ENCODE data around the gene ESYT2.
"Not testable (repeated sequence)": the region's sequence is repeated elsewhere in the genome, so short reads cannot be mapped to it uniquely, and the experiment has no call there.

ESYT2 gene, protein sequence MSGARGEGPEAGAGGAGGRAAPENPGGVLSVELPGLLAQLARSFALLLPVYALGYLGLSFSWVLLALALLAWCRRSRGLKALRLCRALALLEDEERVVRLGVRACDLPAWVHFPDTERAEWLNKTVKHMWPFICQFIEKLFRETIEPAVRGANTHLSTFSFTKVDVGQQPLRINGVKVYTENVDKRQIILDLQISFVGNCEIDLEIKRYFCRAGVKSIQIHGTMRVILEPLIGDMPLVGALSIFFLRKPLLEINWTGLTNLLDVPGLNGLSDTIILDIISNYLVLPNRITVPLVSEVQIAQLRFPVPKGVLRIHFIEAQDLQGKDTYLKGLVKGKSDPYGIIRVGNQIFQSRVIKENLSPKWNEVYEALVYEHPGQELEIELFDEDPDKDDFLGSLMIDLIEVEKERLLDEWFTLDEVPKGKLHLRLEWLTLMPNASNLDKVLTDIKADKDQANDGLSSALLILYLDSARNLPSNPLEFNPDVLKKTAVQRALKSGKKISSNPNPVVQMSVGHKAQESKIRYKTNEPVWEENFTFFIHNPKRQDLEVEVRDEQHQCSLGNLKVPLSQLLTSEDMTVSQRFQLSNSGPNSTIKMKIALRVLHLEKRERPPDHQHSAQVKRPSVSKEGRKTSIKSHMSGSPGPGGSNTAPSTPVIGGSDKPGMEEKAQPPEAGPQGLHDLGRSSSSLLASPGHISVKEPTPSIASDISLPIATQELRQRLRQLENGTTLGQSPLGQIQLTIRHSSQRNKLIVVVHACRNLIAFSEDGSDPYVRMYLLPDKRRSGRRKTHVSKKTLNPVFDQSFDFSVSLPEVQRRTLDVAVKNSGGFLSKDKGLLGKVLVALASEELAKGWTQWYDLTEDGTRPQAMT

DNA sequence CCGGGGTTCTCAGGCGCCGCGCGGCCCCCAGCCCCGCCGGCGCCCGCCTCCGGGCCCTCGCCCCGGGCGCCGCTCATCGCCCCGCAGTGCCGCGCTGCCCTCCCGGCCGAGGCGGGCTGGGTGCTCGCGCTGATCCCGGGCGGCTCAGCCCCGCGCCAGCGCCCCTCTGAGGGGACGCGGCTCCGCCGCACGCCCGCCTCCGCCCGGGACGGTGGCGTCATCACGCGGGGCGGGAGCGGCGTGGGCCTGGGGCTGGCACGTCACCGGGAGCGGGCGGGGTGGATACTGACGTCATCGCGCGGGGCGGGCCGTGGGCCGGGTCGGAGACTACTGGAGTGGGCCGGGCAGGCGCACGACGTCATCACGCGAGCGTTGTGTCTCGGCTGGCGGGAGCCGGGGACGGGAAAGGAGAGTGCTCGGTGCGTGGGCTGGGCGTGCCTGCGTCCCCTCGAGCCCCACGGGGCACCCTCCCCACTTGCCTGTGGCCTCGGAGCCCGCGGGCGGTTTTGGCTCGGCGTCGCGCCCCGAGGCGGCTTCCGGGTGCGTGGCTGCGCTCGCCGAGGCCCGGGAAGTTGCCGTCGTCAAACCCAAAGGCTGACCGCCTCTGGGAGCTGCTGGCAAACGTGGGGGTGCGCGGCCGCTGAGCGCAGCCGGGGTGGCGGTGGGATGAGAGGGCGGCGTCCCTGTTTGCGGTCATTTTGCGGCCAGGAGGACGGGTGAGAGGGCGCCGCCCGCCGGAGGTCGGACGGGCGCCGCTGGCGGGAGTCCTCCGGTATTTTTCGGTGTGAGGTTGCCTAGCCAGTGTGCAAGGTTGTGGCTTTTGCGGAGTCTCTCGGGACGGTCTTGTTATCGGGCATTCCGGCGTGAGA, at the start of gene ESYT2:
TSS of gene ESYT2 (minus strand) at position 168 of the 869 bp plus-strand sequence. CDS start at position 77, 91 bp downstream.
- peak; percentile 98 for DNase-seq

- DNase-seq, result not testable (repeated sequence)
These were observed 49.1 kb upstream of the ESYT2 start for GRCh38 chr7:158878151-158879079.

DNA sequence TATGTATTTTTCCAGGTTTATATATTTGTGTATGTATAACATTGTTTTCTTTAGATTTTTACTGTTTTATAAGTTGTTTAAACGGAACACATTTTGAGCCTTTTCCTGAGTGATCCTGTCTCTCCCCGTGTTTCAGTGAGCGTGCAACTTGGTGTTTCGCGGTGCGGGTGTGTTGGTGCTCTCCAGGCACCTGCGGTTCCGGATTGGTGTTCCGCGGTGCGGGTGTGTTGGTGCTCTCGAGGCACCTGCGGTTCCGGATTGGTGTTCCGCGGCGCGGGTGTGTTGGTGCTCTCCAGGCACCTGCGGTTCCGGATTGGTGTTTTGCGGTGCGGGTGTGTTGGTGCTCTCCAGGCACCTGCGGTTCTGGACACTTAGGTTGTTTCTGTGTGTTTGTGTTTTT, 47.7 kb upstream of the ESYT2 start:
- DNase-seq, result no peak

DNA sequence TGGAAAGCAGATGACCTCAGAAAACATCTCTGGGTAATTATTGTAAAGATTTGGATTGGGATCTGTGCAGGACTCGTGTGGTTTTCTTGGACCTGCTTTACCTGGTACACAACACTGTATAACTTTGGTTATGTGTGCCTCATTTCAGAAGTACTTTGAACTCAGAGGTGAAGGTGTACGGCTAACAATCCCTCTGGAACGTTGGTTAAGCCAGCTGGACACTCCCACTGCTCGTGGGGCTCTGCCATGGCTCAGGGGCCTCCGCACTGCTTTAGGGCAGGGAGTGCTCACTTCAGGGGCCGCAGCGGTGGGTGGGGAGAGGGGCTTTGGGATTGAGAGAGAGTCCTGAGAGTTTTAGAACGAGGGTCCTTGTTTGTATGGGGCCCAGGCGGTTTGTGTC, 40.6 kb upstream of the ESYT2 start:
- DNase-seq, result no peak

GRCh38 chr7:158868764-158869410, 39.6 kb upstream of the ESYT2 start:
- no peak for DNase-seq

- DNase-seq, result no peak
These were observed 38.1 kb upstream of the ESYT2 start for GRCh38 chr7:158867214-158867984.

- DNase-seq, result no peak
These were observed 36.7 kb upstream of the ESYT2 start for GRCh38 chr7:158865977-158866376.

GRCh38 chr7:158865462-158865922, 36.2 kb upstream of the ESYT2 start:
- no peak for DNase-seq

DNA sequence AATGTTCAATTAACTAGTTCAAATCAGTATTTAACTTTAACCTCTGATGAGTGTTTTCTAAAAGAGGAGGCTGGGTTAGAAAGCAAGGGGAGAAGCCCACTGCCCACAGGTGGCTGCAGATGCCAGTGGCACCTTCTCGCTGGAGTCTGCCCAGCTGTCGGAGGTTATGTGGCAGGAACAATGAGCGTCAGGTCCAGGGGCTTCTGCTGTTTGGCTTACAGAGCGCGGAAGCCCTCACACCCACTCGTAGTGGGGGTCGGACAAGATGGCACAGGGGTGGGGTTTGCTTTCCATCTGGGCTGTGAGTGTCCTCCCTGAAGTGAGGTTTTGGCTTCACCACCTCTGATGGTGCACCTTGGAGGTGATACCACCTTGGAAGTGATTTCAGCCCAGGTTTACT, 35.5 kb upstream of the ESYT2 start:
- DNase-seq, result no peak

DNA sequence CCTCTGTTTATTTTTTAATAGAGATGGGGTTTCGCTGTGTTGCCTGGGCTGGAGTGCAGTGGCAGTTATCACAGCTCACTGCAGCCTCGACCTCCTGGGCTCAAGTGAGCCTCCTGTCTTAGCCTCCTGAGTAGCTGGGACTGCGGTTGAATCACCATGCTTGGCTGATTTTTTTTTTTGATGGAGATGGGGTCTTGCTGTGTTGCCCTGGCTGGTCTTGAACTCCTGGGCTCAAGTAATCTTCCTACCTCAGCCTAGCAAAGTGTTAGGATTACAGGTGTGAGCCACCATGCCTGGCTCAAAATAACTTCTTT, 35.2 kb upstream of the ESYT2 start:
- no peak for DNase-seq

- DNase-seq, result peak; percentile 62
These were observed 34.5 kb upstream of the ESYT2 start for GRCh38 chr7:158863611-158864506.

DNA sequence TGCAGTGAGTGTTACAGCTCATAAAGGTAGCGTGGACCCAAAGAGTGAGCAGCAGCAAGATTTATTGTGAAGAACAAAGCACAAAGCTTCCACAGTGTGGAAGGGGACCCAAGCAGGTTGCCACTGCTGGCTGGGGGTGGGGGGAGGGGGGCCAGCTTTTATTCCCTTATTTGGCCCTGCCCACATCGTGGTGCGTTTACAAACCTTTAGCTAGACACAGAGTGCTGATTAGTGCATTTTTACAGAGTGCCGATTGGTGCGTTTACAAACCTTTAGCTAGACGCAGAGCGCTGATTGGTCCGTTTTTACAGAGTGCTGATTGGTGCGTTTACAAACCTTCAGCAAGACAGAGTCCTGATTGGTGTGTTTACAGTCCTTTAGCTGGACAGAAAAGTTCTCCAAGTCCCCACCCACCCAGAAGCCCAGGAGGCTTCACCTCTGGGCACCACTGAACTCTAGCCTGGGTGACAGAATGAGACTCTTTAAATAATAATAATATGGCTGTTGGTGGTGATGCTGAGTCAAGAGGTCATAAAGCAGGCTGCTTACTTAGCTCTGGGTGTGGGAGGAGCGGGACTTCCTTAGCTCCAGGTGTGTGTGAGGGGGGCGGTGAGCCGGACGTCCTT, 33.8 kb upstream of the ESYT2 start:
- peak; percentile 62 for DNase-seq

- no peak for DNase-seq
These were observed 32.8 kb upstream of the ESYT2 start for GRCh38 chr7:158861936-158862704.

DNA sequence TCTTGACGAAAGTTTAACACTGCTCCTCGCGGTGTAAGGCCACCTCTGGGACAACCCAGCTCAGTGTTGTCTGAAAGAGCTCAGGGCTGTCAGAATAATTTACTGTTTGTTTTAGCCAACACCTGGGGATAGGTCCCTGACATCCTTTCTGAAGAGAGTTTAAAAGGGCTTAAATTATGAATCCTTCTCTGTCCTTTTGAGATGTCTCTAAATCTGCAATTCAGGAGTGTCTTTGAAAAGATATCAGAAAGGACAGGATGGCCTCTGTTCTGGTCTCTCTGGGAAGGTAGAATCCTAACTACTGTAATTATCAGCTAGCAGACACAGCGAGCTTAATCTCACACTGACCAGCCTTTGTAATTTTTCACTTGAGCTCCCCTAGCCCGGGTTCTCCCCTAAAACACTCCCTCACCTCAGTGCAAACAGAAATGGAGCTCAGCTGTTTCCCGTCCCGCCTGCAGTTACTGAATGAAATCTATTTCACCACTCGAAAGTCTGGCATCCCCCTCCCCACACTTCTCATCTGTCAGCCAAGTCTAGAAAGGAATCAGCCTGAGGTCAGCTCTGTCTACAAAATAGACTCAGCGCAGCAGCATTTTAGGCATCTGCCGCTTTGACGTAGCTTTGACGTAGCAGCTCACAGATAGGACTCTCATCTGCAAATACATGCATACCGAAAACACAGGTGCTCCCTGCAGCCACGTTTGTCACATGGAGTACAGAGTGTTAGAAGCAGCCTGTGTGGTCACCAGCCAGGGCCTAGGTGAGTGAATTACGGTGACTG, 31.9 kb upstream of the ESYT2 start:
- no peak for DNase-seq

DNA sequence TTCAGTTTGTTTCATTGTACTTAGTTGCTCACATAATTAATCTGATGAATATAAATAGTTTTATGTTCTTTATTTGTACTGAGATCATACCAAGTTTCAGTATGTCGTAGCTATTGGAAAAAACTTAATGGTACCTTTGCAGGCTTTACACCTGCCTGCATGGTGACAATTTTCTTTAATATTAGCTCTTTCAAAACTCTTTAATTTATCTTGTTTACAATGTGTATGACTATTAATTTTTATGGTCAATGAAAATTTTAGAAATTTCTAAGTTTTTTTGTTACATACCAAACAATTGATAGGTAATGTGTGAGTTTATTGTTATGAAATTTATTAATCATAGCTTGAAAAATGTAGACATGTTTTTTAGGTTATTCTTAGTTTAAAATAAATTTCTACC, 31.1 kb upstream of the ESYT2 start:
- no peak for DNase-seq

DNA sequence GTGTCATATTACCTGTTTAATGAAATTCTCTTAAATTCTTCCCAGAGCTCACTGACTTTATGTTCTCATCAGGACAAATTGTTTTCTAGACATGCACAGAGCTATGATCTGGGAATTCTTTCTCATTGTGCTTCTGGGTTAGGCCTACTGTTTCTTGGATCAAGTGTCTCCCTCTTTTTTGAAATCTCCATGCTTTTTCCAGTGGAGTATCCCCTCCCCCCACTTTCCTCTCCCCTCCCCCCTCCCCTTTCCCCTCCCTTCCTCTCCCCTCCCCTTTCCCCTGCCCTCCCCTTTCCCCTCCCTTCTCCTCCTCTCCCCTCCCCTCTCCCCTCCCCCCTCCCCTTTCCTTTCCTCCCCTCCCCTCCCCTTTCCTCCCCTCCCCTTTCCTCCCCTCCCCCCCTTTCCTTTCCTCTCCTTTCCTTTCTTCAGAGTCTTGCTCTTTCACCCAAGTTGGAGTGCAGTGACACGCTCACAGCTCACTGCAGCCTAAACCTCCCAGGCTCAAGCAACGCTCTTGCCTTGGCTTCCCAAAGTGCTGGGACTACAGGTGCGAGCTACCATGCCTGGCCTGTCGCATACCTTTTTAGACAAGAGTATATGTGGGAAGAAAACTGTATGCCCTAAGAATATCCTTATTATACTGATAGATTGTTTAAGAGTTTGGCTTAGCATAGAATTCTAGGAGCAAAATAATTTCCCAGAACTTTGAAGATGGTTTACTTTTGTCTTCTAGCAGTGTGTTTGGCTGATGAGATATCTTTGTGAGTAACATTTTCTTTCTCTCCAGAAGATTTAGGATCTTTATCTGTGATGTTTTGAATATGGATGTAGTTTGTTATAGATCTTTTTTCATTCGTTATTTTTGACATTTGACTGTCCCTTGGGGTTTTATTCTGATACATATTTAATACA, 29.5 kb upstream of the ESYT2 start:
- no peak for DNase-seq

All from T1000 (cell line).